Measurements from ENCODE around the gene FAM149A. TPM values are rescaled to one million over a fixed set of nuclear protein-coding genes. Genes with fewer than 3 reads are reported as not detected.

The FAM149A gene
- polyA plus RNA-seq, 1 donor from 2014 or later = 9.1 TPM

GRCh38 chr4:186069729-186070128, 34.8 kb upstream of the FAM149A start:
- Histone ChIP-seq H2AFZ (ENCODE audit: low read depth, low read length) (no peak overlapping the region), H4K20me1 (ENCODE audit: insufficient read depth) (no peaks in the 10 kb centered on the region), H3K36me3 (ENCODE audit: insufficient read depth, low read length) (no peaks in the 10 kb centered on the region), H3K27me3 (ENCODE audit: insufficient read depth, low read depth, low read length) (no peaks in the 10 kb centered on the region), H3K9me2 (ENCODE audit: insufficient read depth, low read length) (no peaks in the 10 kb centered on the region), H3K79me2 (replicated peaks; ENCODE audit: insufficient read depth, low read length) (no peaks in the 10 kb centered on the region), H3F3A (ENCODE audit: insufficient read depth, low read length, poor library complexity, severe bottlenecking) (no peaks in the 10 kb centered on the region), H3K4me3 (ENCODE audit: low read length) (no peak overlapping the region), H3K9me3 (ENCODE audit: low read length) (no peaks in the 10 kb centered on the region), H3K9ac (ENCODE audit: low read length) (no peak overlapping the region), H3K4me2 (ENCODE audit: low read length) (no peak overlapping the region), H3K27ac (ENCODE audit: low read length) (no peak overlapping the region)
- no peak for TF ChIP-seq POLR2AphosphoS5 (IDR thresholded peaks at IDR 0.05)
- TF ChIP-seq EP300 (conservative IDR thresholded peaks at IDR 0.05; ENCODE audit: poor library complexity, severe bottlenecking) = no peak
- TF ChIP-seq EZH2 (IDR thresholded peaks at IDR 0.05; ENCODE audit: borderline replicate concordance, insufficient read depth, low read length, poor library complexity, severe bottlenecking) = no peak
- TF ChIP-seq RAD21 (conservative IDR thresholded peaks at IDR 0.05) = no peak
- TF ChIP-seq TAF1 (IDR thresholded peaks at IDR 0.05; ENCODE audit: low read depth) = no peak
- no peak for TF ChIP-seq SMC3 (conservative IDR thresholded peaks at IDR 0.05; ENCODE audit: poor library complexity)
- no peak for TF ChIP-seq REST (IDR thresholded peaks at IDR 0.05; ENCODE audit: borderline replicate concordance)
- TF ChIP-seq MXI1 (conservative IDR thresholded peaks at IDR 0.05; ENCODE audit: poor library complexity, severe bottlenecking) = no peak

- Histone ChIP-seq H3K36me3 (ENCODE audit: insufficient read depth, low read length) (no peaks in the 10 kb centered on the region), H3K4me3 (ENCODE audit: low read length) (no peak overlapping the region), H3K9me2 (ENCODE audit: insufficient read depth, low read length) (no peaks in the 10 kb centered on the region), H2AFZ (ENCODE audit: low read depth, low read length) (no peak overlapping the region), H3K9me3 (ENCODE audit: low read length) (no peaks in the 10 kb centered on the region), H3K27ac (ENCODE audit: low read length) (no peak overlapping the region), H3K79me2 (replicated peaks; ENCODE audit: insufficient read depth, low read length) (no peaks in the 10 kb centered on the region), H4K20me1 (ENCODE audit: insufficient read depth) (no peaks in the 10 kb centered on the region), H3F3A (ENCODE audit: insufficient read depth, low read length, poor library complexity, severe bottlenecking) (no peaks in the 10 kb centered on the region), H3K9ac (ENCODE audit: low read length) (no peak overlapping the region), H3K27me3 (ENCODE audit: insufficient read depth, low read depth, low read length) (no peaks in the 10 kb centered on the region), H3K4me2 (ENCODE audit: low read length) (no peak overlapping the region)
- TF ChIP-seq MXI1 (conservative IDR thresholded peaks at IDR 0.05; ENCODE audit: poor library complexity, severe bottlenecking) (no peak), SMC3 (conservative IDR thresholded peaks at IDR 0.05; ENCODE audit: poor library complexity) (no peak), EP300 (conservative IDR thresholded peaks at IDR 0.05; ENCODE audit: poor library complexity, severe bottlenecking) (no peak), TAF1 (IDR thresholded peaks at IDR 0.05; ENCODE audit: low read depth) (no peak), EZH2 (IDR thresholded peaks at IDR 0.05; ENCODE audit: borderline replicate concordance, insufficient read depth, low read length, poor library complexity, severe bottlenecking) (no peak), REST (IDR thresholded peaks at IDR 0.05; ENCODE audit: borderline replicate concordance) (no peak), RAD21 (conservative IDR thresholded peaks at IDR 0.05) (no peak), POLR2AphosphoS5 (IDR thresholded peaks at IDR 0.05) (no peak), CTCF (IDR thresholded peaks at IDR 0.05; ENCODE audit: poor library complexity, severe bottlenecking) (no peak)
These were observed 32.0 kb upstream of the FAM149A start for GRCh38 chr4:186072516-186072915.
